H1 (cell line): ENCODE data around the gene ZNF367. TPM values are rescaled to one million over a fixed set of nuclear protein-coding genes. Genes with fewer than 3 reads are reported as not detected.

Experiments used
- CHD7 ChIP-seq: fragments of 300-600 bp; sonication (generic); IDR thresholded peaks from 2 replicates; pipeline ENCODE4 v1.7.1; 2012; ENCODE audit warnings: low read length, moderate library complexity, mild to moderate bottlenecking, inconsistent platforms; ENCODE audit not compliant: insufficient replicate concordance
- polyA plus RNA-seq, 7 experiments: library from polyadenylated mRNA; depleted of rRNA in 3 of 7; stranded (reverse) in 5 of 7; unstranded in 2 of 7; fragments of >200 nt in 5 of 7; fragments of 200-250 nt in 2 of 7; gene quantifications; 1 replicate in 5 of 7; 2 replicates in 1 of 7; 4 replicates in 1 of 7; pipeline versions ENCODE4 v1.2.1 to v1.2.3, GENCODE V29; 2011 to 2013; ENCODE audit warnings: missing spikeins in 2 of 7, mixed read lengths in 2 of 7
- total RNA-seq: library from RNA; stranded (reverse); fragmentation: NEBNext Ultra II Directional; extraction: Animal tissue kit (Norgen Biotek cat#: 25700); gene quantifications from 2 replicates; pipeline ENCODE4 v1.2.1, GENCODE V29; 2021

Gene ZNF367
- total and polyA plus RNA-seq, 2 of the 8 experiments (the other 6 are each of a cell fraction or from before 2014, with no cell fraction given) = 2.2 to 8.2 TPM

- no peak for TF ChIP-seq CHD7
Observed at GRCh38 chr9:96459268-96460007, 41.3 kb upstream of the ZNF367 start (continued).
